Measurements from ENCODE around the gene SCART1. TPM values are rescaled to one million over a fixed set of nuclear protein-coding genes. Genes with fewer than 3 reads are reported as not detected.
"Not testable (repeated sequence)": the region's sequence is repeated elsewhere in the genome, so short reads cannot be mapped to it uniquely, and the experiment has no call there.

The SCART1 gene
- total RNA-seq = 0.76 and 0.77 TPM in 2 replicates

- intact Hi-C loops (cut with micrococcal nuclease) = no loop called here
- H3K4me3 Mint-ChIP-seq = no peak within 1 kb of the TSS
- H3K9me3 Mint-ChIP-seq = peaks cover 9% of the 10 kb centered on the region
- no peaks in the 10 kb centered on the region for H3K36me3 Mint-ChIP-seq (ENCODE audit: low read depth)
- H3K4me1 Mint-ChIP-seq = no peaks in the 10 kb centered on the region
- H3K27me3 Mint-ChIP-seq = no peaks in the 10 kb centered on the region
- H3K27ac Mint-ChIP-seq = no peak within 1 kb of the TSS
- no peak for DNase-seq
These were observed at the start of gene SCART1 for GRCh38 chr10:133453516-133454203. TSS of gene SCART1 (plus strand) at chr10:133453945. CDS start at chr10:133453998, 53 bp downstream.

- peaks cover 79% of the 10 kb centered on the region for H3K36me3 Mint-ChIP-seq (ENCODE audit: low read depth)
- intact Hi-C loops (cut with micrococcal nuclease) = no loop called here
- peaks cover 20% of the 10 kb centered on the region for H3K9me3 Mint-ChIP-seq
- no peak for DNase-seq
- no peak overlapping the region for H3K27ac Mint-ChIP-seq
- H3K4me1 Mint-ChIP-seq = peaks cover 31% of the 10 kb centered on the region
- H3K4me3 Mint-ChIP-seq = no peak overlapping the region
- H3K27me3 Mint-ChIP-seq = no peaks in the 10 kb centered on the region
These were observed 48.5 kb upstream of the SCART1 start for GRCh38 chr10:133405272-133405671.

GRCh38 chr10:133405844-133406527 is 47.8 kb upstream of the SCART1 start:
- no peak for DNase-seq
- no peak overlapping the region for H3K27ac Mint-ChIP-seq
- intact Hi-C loops (cut with micrococcal nuclease) = no loop called here
- no peaks in the 10 kb centered on the region for H3K27me3 Mint-ChIP-seq
- peaks cover 82% of the 10 kb centered on the region for H3K36me3 Mint-ChIP-seq (ENCODE audit: low read depth)
- no peak overlapping the region for H3K4me3 Mint-ChIP-seq
- peaks cover 20% of the 10 kb centered on the region for H3K9me3 Mint-ChIP-seq
- H3K4me1 Mint-ChIP-seq = peaks cover 24% of the 10 kb centered on the region

- intact Hi-C loops (cut with micrococcal nuclease) = no loop called here
- Mint-ChIP-seq H3K4me1 (peaks cover 3% of the 10 kb centered on the region), H3K36me3 (ENCODE audit: low read depth) (peaks cover 86% of the 10 kb centered on the region), H3K27ac (no peak overlapping the region), H3K27me3 (no peaks in the 10 kb centered on the region), H3K4me3 (no peak overlapping the region), H3K9me3 (peaks cover 45% of the 10 kb centered on the region)
- DNase-seq = no peak
These were observed 42.0 kb upstream of the SCART1 start for GRCh38 chr10:133411523-133412380.

GRCh38 chr10:133412381-133412711 is 41.4 kb upstream of the SCART1 start:
- H3K4me3 Mint-ChIP-seq = no peak overlapping the region
- no peak for DNase-seq
- no peak overlapping the region for H3K27ac Mint-ChIP-seq
- peaks cover 45% of the 10 kb centered on the region for H3K9me3 Mint-ChIP-seq
- no peaks in the 10 kb centered on the region for H3K27me3 Mint-ChIP-seq
- intact Hi-C loops (cut with micrococcal nuclease) = no loop called here
- H3K36me3 Mint-ChIP-seq (ENCODE audit: low read depth) = peaks cover 80% of the 10 kb centered on the region
- peaks cover 3% of the 10 kb centered on the region for H3K4me1 Mint-ChIP-seq

GRCh38 chr10:133414401-133414800 is 39.3 kb upstream of the SCART1 start:
- H3K27me3 Mint-ChIP-seq; intact Hi-C loops (cut with micrococcal nuclease); H3K4me3 Mint-ChIP-seq; H3K4me1 Mint-ChIP-seq; H3K27ac Mint-ChIP-seq; DNase-seq: not testable (repeated sequence)
- H3K9me3 Mint-ChIP-seq = peaks cover 30% of the 10 kb centered on the region
- peaks cover 64% of the 10 kb centered on the region for H3K36me3 Mint-ChIP-seq (ENCODE audit: low read depth)

- H3K27me3 Mint-ChIP-seq = no peaks in the 10 kb centered on the region
- H3K36me3 Mint-ChIP-seq (ENCODE audit: low read depth) = peaks cover 54% of the 10 kb centered on the region
- H3K4me3 Mint-ChIP-seq = no peak overlapping the region
- DNase-seq = no peak
- peaks cover 25% of the 10 kb centered on the region for H3K9me3 Mint-ChIP-seq
- H3K27ac Mint-ChIP-seq = no peak overlapping the region
- intact Hi-C loops (cut with micrococcal nuclease) = no loop called here
- no peaks in the 10 kb centered on the region for H3K4me1 Mint-ChIP-seq
These were observed 38.0 kb upstream of the SCART1 start for GRCh38 chr10:133415752-133416151.

- Mint-ChIP-seq H3K36me3 (ENCODE audit: low read depth) (peaks cover 32% of the 10 kb centered on the region), H3K9me3 (peaks cover 13% of the 10 kb centered on the region), H3K27me3 (peaks cover 3% of the 10 kb centered on the region), H3K4me3 (no peak overlapping the region), H3K4me1 (no peaks in the 10 kb centered on the region), H3K27ac (no peak overlapping the region)
- intact Hi-C loops (cut with micrococcal nuclease) = no loop called here
- DNase-seq = no peak
These were observed 35.3 kb upstream of the SCART1 start for GRCh38 chr10:133418289-133418993.

GRCh38 chr10:133419211-133419950 is 34.4 kb upstream of the SCART1 start:
- Mint-ChIP-seq H3K4me1 (no peaks in the 10 kb centered on the region), H3K27me3 (peaks cover 4% of the 10 kb centered on the region), H3K27ac (no peak overlapping the region), H3K9me3 (peaks cover 11% of the 10 kb centered on the region), H3K36me3 (ENCODE audit: low read depth) (peaks cover 25% of the 10 kb centered on the region), H3K4me3 (no peak overlapping the region)
- DNase-seq = no peak
- intact Hi-C loops (cut with micrococcal nuclease) = no loop called here

- Mint-ChIP-seq H3K4me1 (no peaks in the 10 kb centered on the region), H3K4me3 (no peak overlapping the region), H3K36me3 (ENCODE audit: low read depth) (peaks cover 20% of the 10 kb centered on the region), H3K27me3 (peaks cover 4% of the 10 kb centered on the region), H3K9me3 (peaks cover 11% of the 10 kb centered on the region), H3K27ac (no peak overlapping the region)
- no peak for DNase-seq
- intact Hi-C loops (cut with micrococcal nuclease) = no loop called here
These were observed 33.7 kb upstream of the SCART1 start for GRCh38 chr10:133420028-133420427.

GRCh38 chr10:133420579-133420978 is 33.2 kb upstream of the SCART1 start:
- H3K27ac Mint-ChIP-seq = no peak overlapping the region
- peaks cover 4% of the 10 kb centered on the region for H3K27me3 Mint-ChIP-seq
- no peak overlapping the region for H3K4me3 Mint-ChIP-seq
- no peak for DNase-seq
- intact Hi-C loops (cut with micrococcal nuclease) = no loop called here
- no peaks in the 10 kb centered on the region for H3K4me1 Mint-ChIP-seq
- H3K9me3 Mint-ChIP-seq = peaks cover 6% of the 10 kb centered on the region
- peaks cover 15% of the 10 kb centered on the region for H3K36me3 Mint-ChIP-seq (ENCODE audit: low read depth)

GRCh38 chr10:133421336-133422222 is 32.2 kb upstream of the SCART1 start:
- H3K4me3 Mint-ChIP-seq = no peak overlapping the region
- intact Hi-C loops (cut with micrococcal nuclease) = no loop called here

More at GRCh38 chr10:133421336-133422222, 32.2 kb upstream of the SCART1 start:
- Mint-ChIP-seq H3K36me3 (ENCODE audit: low read depth) (peaks cover 9% of the 10 kb centered on the region), H3K27me3 (peaks cover 4% of the 10 kb centered on the region), H3K27ac (no peak overlapping the region), H3K9me3 (no peaks in the 10 kb centered on the region), H3K4me1 (no peaks in the 10 kb centered on the region)
- DNase-seq = no peak
